Hepatocyte (in vitro differentiated cells): ENCODE results near the gene PLCL1. TPM values are rescaled to one million over a fixed set of nuclear protein-coding genes. Genes with fewer than 3 reads are reported as not detected.

Experiments
- DNase-seq: peaks from one replicate; pipeline ENCODE4 v3.0.0-alpha.2; 2016; ENCODE audit warnings: low spot score
- H2AFZ ChIP-seq: fragments of 200-600 bp; sonication (generic); 2 replicates; pipeline ENCODE4 v1.6.0; 2016; ENCODE audit warnings: antibody characterized with exemption, mild to moderate bottlenecking
- H3K27ac ChIP-seq: fragments of 200-600 bp; sonication (generic); 2 replicates; pipeline ENCODE4 v1.5.1; 2016; ENCODE audit warnings: mild to moderate bottlenecking
- H3K27me3 ChIP-seq: fragments of 200-600 bp; sonication (generic); 2 replicates; pipeline ENCODE4 v1.6.1; 2016
- H3K36me3 ChIP-seq: fragments of 200-600 bp; sonication (generic); replicated peaks from 2 replicates; pipeline ENCODE4 v1.5.1; 2016; ENCODE audit warnings: low read depth; ENCODE audit not compliant: insufficient read depth
- H3K4me1 ChIP-seq: fragments of 200-600 bp; sonication (generic); 2 replicates; pipeline ENCODE4 v1.5.1; 2016; ENCODE audit warnings: mild to moderate bottlenecking, moderate library complexity; ENCODE audit not compliant: insufficient read depth
- H3K4me2 ChIP-seq: fragments of 200-600 bp; sonication (generic); 2 replicates; pipeline ENCODE4 v1.6.0; 2016
- H3K4me3 ChIP-seq: fragments of 200-600 bp; sonication (generic); 2 replicates; pipeline ENCODE4 v1.5.1; 2016; ENCODE audit warnings: mild to moderate bottlenecking
- H3K79me2 ChIP-seq: fragments of 200-600 bp; sonication (generic); 2 replicates; pipeline ENCODE4 v1.6.0; 2017; ENCODE audit warnings: mild to moderate bottlenecking
- H3K9me2 ChIP-seq: fragments of 200-600 bp; sonication (generic); replicated peaks from 2 replicates; pipeline ENCODE4 v1.6.0; 2017; ENCODE audit warnings: mild to moderate bottlenecking; ENCODE audit not compliant: insufficient read depth
- H3K9me3 ChIP-seq: fragments of 200-600 bp; sonication (generic); 2 replicates; pipeline ENCODE4 v1.5.1; 2016; ENCODE audit warnings: low read depth, mild to moderate bottlenecking
- H4K20me1 ChIP-seq: fragments of 200-600 bp; sonication (generic); 2 replicates; pipeline ENCODE4 v1.6.0; 2016; ENCODE audit warnings: mild to moderate bottlenecking; ENCODE audit not compliant: insufficient read depth, poor library complexity, severe bottlenecking
- EZH2 ChIP-seq: fragments of 200-600 bp; sonication (generic); IDR thresholded peaks from 2 replicates; pipeline ENCODE4 v1.6.1; 2016; ENCODE audit warnings: antibody characterized with exemption, mild to moderate bottlenecking, borderline replicate concordance
- EZH2phosphoT487 ChIP-seq: fragments of 200-600 bp; sonication (generic); IDR thresholded peaks from one replicate; pipeline ENCODE4 v1.6.1; 2018; ENCODE audit warnings: antibody characterized with exemption, mild to moderate bottlenecking, low read depth, moderate library complexity; ENCODE audit not compliant: unreplicated experiment, severe bottlenecking
- WGBS: methylation state at CpG from one replicate; pipeline ENCODE4 v1.1.6; 2016; ENCODE audit warnings: low lambda C conversion rate; ENCODE audit errors: missing lambda C conversion rate; 5-methylcytosine and 5-hydroxymethylcytosine counted together
- polyA plus RNA-seq: library from polyadenylated mRNA; unstranded; fragments of >200 nt; fragmentation: Nextera tagmentation; extraction: Ambion mirVana; gene quantifications from 2 replicates; pipeline ENCODE4 v1.2.1, GENCODE V29; 2016
- total RNA-seq: library from RNA; depleted of rRNA; stranded (reverse); fragments of >200 nt; gene quantifications from 2 replicates; pipeline ENCODE4 v1.2.3, GENCODE V29; 2014
- TF ChIP-seq, protein P1 (sequence below): fragments of 200-600 bp; sonication (generic); IDR thresholded peaks from 2 replicates; pipeline ENCODE4 v1.5.1; 2016; ENCODE audit warnings: antibody characterized with exemption, mild to moderate bottlenecking; ENCODE audit not compliant: poor library complexity

The PLCL1 gene
- total and polyA plus RNA-seq, 2 experiments from 2014 or later, result 0.37 to 2.4 TPM

DNA sequence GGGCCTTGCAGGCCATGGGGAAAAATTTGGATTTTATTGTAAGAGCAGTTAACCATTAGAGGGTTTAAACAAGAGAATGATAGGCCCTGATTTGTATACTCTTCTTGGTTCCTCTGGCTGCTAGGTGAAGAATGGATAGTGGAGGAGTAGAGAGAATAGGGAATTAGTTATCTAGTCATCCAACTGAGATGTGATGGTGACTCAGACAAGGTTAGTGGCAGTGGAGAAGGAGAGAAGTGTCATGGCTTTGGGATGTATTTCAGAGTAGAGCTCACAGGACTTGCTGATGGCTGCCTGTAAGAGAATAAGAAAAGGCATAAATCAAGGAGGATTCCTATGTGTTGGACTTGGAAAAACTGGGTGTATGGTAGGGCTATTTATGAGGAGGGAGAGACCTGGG, 169.4 kb downstream of the PLCL1 start:
- Histone ChIP-seq H2AFZ (no peak overlapping the region), H4K20me1 (no peaks in the 10 kb centered on the region), H3K27ac (no peak overlapping the region), H3K36me3 (no peaks in the 10 kb centered on the region), H3K4me2 (no peak overlapping the region), H3K4me1 (no peaks in the 10 kb centered on the region), H3K9me2 (no peaks in the 10 kb centered on the region), H3K9me3 (no peaks in the 10 kb centered on the region), H3K27me3 (no peaks in the 10 kb centered on the region), H3K4me3 (no peak overlapping the region), H3K79me2 (no peaks in the 10 kb centered on the region)
- no peak for DNase-seq
- TF ChIP-seq EZH2 (no peak), EZH2phosphoT487 (no peak)
- TF ChIP-seq, protein P1, sequence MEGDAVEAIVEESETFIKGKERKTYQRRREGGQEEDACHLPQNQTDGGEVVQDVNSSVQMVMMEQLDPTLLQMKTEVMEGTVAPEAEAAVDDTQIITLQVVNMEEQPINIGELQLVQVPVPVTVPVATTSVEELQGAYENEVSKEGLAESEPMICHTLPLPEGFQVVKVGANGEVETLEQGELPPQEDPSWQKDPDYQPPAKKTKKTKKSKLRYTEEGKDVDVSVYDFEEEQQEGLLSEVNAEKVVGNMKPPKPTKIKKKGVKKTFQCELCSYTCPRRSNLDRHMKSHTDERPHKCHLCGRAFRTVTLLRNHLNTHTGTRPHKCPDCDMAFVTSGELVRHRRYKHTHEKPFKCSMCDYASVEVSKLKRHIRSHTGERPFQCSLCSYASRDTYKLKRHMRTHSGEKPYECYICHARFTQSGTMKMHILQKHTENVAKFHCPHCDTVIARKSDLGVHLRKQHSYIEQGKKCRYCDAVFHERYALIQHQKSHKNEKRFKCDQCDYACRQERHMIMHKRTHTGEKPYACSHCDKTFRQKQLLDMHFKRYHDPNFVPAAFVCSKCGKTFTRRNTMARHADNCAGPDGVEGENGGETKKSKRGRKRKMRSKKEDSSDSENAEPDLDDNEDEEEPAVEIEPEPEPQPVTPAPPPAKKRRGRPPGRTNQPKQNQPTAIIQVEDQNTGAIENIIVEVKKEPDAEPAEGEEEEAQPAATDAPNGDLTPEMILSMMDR, result no peak

DNA sequence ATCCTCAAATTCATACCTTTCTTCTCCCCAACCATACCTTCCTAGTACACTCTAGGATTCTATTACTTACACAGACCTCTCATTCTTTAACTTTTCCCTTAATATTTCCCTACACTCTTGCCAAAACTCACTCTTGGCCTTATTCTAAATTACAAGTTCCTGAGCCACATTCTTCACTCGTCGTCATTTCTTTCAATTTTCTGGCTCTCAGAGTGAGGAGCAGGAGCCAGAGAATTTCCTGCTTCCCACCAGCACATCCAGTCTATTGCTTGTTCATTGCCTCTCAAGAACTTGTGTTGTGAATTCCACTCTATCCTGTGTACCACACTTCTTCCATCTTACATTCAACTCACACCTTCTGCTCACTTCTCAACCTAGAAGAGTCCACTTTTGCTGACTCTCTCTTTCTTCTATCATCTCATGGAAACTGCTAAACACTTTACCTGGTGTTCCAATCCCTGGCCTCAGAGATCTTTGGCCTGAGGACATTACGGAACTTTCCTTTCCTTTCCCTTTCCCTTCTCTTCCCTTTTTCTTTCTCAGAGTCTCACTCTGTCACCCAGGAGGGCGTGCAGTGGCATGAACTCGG, 171.6 kb downstream of the PLCL1 start:
- H3K36me3 ChIP-seq, result no peaks in the 10 kb centered on the region
- WGBS, result 95% methylated on average over 5 of the region's 5 CpGs
- H2AFZ ChIP-seq, result no peak overlapping the region
- H3K4me3 ChIP-seq, result no peak overlapping the region
- no peaks in the 10 kb centered on the region for H3K9me3 ChIP-seq
- H3K27ac ChIP-seq, result no peak overlapping the region
- no peaks in the 10 kb centered on the region for H3K9me2 ChIP-seq
- H4K20me1 ChIP-seq, result no peaks in the 10 kb centered on the region
- no peaks in the 10 kb centered on the region for H3K27me3 ChIP-seq
- H3K4me1 ChIP-seq, result no peaks in the 10 kb centered on the region
- TF ChIP-seq EZH2 (no peak), EZH2phosphoT487 (no peak)
- TF ChIP-seq, protein P1, result no peak
- H3K79me2 ChIP-seq, result no peaks in the 10 kb centered on the region
- H3K4me2 ChIP-seq, result no peak overlapping the region
- DNase-seq, result no peak

DNA sequence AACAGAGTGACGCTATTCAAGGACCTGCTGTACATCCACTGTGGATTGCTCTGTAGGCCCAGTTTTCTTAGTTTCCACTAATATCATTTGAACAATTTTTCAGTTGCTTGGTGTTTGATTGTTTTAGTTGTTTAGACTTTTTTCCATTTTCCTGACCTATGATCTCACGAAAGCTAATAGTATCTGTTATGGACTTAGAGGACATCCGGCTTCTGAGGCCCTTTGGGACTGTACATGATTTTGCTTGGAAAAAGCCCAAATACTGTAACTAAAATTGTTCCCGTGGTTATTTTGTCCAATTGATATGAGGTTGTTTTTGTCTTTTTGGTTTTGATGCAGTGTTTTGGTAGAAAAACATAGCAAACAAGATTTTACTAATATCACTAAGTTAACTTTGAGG, 174.6 kb downstream of the PLCL1 start:
- H3K4me3 ChIP-seq, result no peak overlapping the region
- no peak for DNase-seq
- H3K9me2 ChIP-seq, result no peaks in the 10 kb centered on the region
- H3K36me3 ChIP-seq, result no peaks in the 10 kb centered on the region
- H3K79me2 ChIP-seq, result no peaks in the 10 kb centered on the region
- no peaks in the 10 kb centered on the region for H3K9me3 ChIP-seq
- TF ChIP-seq, protein P1, result no peak
- TF ChIP-seq EZH2phosphoT487 (no peak), EZH2 (no peak)
- H2AFZ ChIP-seq, result no peak overlapping the region
- 90% methylated on average over 4 of the region's 4 CpGs for WGBS
- H4K20me1 ChIP-seq, result no peaks in the 10 kb centered on the region
- H3K27me3 ChIP-seq, result no peaks in the 10 kb centered on the region
- no peaks in the 10 kb centered on the region for H3K4me1 ChIP-seq
- no peak overlapping the region for H3K27ac ChIP-seq
- no peak overlapping the region for H3K4me2 ChIP-seq

DNA sequence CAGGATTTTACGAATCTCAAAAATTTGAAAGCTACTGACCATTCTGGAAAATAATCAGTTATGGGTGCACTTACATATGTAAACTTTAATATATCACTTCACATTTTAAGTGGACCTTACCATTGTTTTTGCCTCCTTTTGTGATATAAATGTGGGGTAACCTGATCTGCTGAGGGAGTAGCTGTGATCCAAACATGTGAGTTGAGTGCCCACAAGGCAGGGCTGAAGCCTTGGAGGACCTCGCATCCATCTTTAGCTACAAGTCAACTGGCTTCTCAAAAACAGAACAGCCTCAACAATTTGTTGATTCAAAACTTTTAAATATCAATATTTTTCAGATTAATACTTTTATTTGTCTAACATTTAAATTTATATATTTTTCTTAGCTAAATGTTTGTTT, 178.2 kb downstream of the PLCL1 start:
- no peaks in the 10 kb centered on the region for H3K27me3 ChIP-seq
- no peaks in the 10 kb centered on the region for H3K9me2 ChIP-seq
- no peaks in the 10 kb centered on the region for H4K20me1 ChIP-seq
- DNase-seq, result no peak
- TF ChIP-seq, protein P1, result no peak
- TF ChIP-seq EZH2phosphoT487, result no peak
- TF ChIP-seq EZH2, result no peak
- no peaks in the 10 kb centered on the region for H3K9me3 ChIP-seq
- H3K4me2 ChIP-seq, result no peak overlapping the region
- no peak overlapping the region for H3K4me3 ChIP-seq
- no peak overlapping the region for H3K27ac ChIP-seq
- no peaks in the 10 kb centered on the region for H3K4me1 ChIP-seq
- no peak overlapping the region for H2AFZ ChIP-seq
- H3K79me2 ChIP-seq, result no peaks in the 10 kb centered on the region
- no peaks in the 10 kb centered on the region for H3K36me3 ChIP-seq
- 95% methylated on average over 2 of the region's 2 CpGs for WGBS
